AG10803 (cell line): ENCODE data around the gene ALLC.

ENCODE experiments used
- DNase-seq: peaks from one replicate; pipeline ENCODE4 v3.0.0; 2010; ENCODE audit warnings: low read depth
- H3K4me3 ChIP-seq: 2 replicates; pipeline ENCODE4 v1.5.1; 2011; ENCODE audit warnings: mild to moderate bottlenecking, low read length, control low read depth
- CTCF ChIP-seq: conservative IDR thresholded peaks from 2 replicates; pipeline ENCODE4 v1.5.1; 2011; ENCODE audit warnings: mild to moderate bottlenecking, low read length, control low read depth, inconsistent platforms

The ALLC gene

DNA sequence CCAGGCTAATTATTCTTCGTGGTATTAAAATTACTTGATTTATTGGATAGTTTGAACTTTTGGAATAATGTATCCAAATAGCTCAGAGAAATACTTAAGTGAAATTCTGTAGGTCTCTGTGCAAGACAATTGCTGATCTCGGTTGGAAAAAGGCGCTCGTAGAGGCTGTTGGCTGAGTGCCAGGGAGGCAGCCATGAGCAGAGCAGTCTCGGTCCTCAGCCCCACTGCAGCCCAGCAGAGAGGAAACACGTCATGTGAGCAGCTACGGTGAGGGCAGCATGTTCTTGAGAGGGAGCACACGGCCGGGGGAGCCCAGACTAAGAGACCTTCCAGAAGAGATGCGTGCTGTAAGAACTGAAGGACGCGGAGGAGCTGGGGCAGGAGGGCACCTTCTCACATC, 87.9 kb downstream of the ALLC start:
- no peak for DNase-seq
- TF ChIP-seq CTCF, result no peak

DNA sequence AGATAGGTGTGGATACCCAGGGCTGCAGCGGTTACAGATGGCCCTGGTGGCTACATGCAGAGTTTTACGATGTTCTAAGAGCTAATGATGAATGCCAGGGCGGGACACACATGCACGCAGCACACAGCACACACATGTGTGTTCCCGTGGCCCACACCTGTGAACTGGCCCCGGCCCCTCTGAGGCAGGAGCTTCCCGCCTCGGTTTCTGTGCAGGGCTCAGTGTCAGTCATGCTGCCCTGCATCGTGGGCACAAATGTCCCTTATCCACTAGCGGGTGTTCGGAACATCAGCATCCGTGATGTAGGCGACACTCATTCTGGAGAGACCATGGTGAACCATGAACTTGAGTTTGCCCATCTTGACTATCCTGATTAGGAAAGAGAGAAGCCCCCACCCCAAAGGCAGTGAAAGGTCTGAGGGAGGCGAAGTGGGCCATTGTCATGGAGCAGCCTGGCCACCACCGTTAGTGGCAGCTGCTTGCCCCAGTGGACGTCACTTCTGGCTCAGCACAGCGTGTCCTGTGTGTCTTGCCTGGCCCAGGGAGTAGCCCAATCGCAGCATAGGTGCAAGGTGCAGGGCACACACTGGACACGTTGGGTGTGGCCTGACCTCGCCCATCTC, 89.1 kb downstream of the ALLC start:
- H3K4me3 ChIP-seq, result no peak overlapping the region
- DNase-seq, result no peak
- no peak for TF ChIP-seq CTCF

More for the DNA sequence above, 87.9 kb downstream of the ALLC start:
- no peak overlapping the region for H3K4me3 ChIP-seq

DNA sequence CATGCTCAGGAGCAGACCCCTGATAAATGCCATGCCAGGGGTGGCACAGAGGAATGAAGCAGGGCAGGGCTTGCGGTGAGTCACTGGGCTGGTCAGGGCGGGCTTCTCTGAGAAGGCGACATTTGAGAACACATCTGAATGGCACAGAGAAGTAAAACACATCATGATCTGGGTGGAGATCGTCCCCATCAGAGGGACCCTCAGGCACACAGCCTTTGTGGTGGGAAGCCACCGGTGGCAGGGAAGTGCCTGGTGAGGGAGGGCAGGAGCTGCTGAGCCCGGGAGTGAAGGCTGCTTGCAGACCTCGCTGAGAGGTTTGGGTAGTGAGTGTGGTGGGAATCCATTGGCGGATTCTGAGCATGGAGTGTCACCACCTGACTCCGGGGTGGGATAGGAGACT, 89.8 kb downstream of the ALLC start:
- TF ChIP-seq CTCF, result no peak
- no peak for DNase-seq
- no peak overlapping the region for H3K4me3 ChIP-seq

- no peak for TF ChIP-seq CTCF
- no peak for DNase-seq
- no peak overlapping the region for H3K4me3 ChIP-seq
Measured at GRCh38 chr2:3749201-3749600, 91.2 kb downstream of the ALLC start.

DNA sequence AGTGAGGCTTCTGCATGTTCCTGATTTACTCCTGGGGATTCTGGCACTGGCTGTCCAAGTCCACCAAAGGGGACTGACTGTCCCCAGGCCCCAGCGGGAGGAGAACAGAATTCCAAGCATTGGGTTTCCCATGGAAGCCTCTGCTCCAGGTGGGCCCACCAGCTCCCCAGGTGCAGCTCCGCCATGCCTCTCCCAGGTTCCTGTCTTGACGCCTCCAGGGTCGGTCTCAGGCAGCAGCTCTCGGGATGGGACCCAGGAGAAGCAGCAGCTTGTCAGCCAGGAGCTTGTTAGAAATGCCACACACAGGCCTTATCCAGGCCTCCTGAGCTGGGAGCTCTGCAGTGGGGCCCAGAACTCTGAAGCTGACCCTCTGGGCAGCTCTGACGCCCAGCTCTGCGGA, 93.3 kb downstream of the ALLC start:
- no peak for DNase-seq
- no peak overlapping the region for H3K4me3 ChIP-seq
- no peak for TF ChIP-seq CTCF

DNA sequence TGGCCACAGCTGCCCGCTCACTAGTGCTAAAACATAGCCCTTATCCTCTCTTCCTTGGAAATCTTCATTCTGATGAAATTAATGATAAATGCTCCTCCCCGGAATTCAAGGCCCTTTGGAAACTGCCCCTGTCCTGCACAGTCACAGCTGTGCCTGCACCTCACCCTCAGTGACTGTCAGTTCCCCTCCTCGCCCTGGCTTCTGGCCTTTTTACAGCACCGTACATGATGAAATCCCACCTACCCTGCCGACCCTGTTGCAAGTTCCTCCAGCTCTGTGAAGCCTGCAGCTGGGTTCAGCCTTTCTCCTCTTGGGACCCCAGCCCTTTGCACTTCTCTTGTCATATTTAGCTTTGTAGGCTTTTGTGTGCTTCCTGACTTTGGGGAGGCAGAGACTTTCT, 93.8 kb downstream of the ALLC start:
- DNase-seq, result no peak
- H3K4me3 ChIP-seq, result no peak overlapping the region
- TF ChIP-seq CTCF, result no peak
